HFF-Myc (cell line): ENCODE results near the gene CDYL2.

ENCODE experiments used
- DNase-seq: peaks from one replicate; pipeline ENCODE4 v3.0.0-alpha.2; 2011; ENCODE audit warnings: low read depth; ENCODE audit errors: extremely low read depth
- H3K4me3 ChIP-seq: replicated peaks from 2 replicates; pipeline ENCODE4 v1.5.1; 2011; ENCODE audit warnings: low read depth, mild to moderate bottlenecking, control low read depth, low read length
- TF ChIP-seq, protein P1 (sequence below): IDR thresholded peaks from 2 replicates; pipeline ENCODE4 v1.5.1; 2012; ENCODE audit warnings: mild to moderate bottlenecking, low read depth, low read length, control low read depth; ENCODE audit errors: missing control alignments

CDYL2 gene

DNA sequence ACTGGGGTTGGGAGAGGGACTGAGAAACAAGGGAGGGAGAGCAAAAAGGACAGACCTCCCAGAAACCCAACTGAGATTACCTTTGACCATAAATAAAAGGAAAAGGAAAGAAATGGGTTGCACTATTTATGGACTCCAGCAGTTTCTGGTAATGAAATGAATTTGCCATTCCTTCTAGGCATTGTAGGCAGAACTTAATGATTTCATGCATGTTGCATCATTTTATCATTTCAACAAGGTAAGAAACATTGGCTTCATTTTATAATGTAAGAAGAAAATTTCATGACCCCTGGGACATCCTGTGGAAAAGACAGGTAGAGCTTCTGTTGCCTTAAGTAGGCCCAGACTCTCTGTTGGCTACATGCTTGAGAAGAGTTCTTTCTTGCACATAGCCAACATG lies 8.2 kb upstream of the CDYL2 start:
- no peak for DNase-seq
- TF ChIP-seq, protein P1, sequence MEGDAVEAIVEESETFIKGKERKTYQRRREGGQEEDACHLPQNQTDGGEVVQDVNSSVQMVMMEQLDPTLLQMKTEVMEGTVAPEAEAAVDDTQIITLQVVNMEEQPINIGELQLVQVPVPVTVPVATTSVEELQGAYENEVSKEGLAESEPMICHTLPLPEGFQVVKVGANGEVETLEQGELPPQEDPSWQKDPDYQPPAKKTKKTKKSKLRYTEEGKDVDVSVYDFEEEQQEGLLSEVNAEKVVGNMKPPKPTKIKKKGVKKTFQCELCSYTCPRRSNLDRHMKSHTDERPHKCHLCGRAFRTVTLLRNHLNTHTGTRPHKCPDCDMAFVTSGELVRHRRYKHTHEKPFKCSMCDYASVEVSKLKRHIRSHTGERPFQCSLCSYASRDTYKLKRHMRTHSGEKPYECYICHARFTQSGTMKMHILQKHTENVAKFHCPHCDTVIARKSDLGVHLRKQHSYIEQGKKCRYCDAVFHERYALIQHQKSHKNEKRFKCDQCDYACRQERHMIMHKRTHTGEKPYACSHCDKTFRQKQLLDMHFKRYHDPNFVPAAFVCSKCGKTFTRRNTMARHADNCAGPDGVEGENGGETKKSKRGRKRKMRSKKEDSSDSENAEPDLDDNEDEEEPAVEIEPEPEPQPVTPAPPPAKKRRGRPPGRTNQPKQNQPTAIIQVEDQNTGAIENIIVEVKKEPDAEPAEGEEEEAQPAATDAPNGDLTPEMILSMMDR, result no peak
- H3K4me3 ChIP-seq, result no peak overlapping the region

GRCh38 chr16:80809366-80809765 lies 5.0 kb upstream of the CDYL2 start:
- DNase-seq, result no peak
- TF ChIP-seq, protein P1, result no peak
- H3K4me3 ChIP-seq, result no peak overlapping the region

GRCh38 chr16:80807906-80808305 lies 3.5 kb upstream of the CDYL2 start:
- H3K4me3 ChIP-seq, result no peak overlapping the region
- DNase-seq, result peak; percentile 3
- TF ChIP-seq, protein P1, result no peak

- TF ChIP-seq, protein P1, result no peak
- peak; percentile 24 for DNase-seq
- no peak overlapping the region for H3K4me3 ChIP-seq
Observed at GRCh38 chr16:80806927-80807340, 2.5 kb upstream of the CDYL2 start.

GRCh38 chr16:80806289-80806688 lies 1.9 kb upstream of the CDYL2 start:
- DNase-seq, result no peak
- H3K4me3 ChIP-seq, result no peak overlapping the region
- TF ChIP-seq, protein P1, result no peak

DNA sequence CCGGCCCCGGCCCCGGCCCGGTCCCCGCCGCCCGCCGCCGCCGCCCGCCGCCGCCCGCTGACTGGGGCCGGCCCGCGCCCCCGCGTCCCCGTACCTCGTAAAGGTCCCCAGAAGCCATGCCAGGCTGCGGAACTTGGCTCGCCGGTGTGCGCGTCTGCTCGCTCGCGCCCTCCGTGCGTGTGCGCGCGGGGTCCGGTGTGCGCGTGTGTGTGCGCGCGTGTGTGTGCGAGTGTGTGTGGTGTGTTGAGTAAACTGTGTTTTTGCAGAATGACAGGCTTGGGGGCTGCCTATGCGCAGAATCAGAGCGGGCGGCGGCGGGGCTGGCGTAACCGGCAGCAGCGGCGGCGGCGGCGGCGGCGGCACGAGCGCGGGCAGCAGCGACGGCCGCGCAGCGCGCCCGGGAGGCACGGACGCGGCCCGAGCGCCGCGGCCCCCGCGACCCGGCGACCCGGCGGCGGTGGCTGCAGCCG lies 307 bp downstream of the CDYL2 start:
- TF ChIP-seq, protein P1, result no peak
- H3K4me3 ChIP-seq, result peak overlapping the region; percentile 47
- DNase-seq, result peak; percentile 6
